Stimulated activated effector memory CD8-positive, alpha-beta T cell treated with anti-CD3 and anti-CD28 coated beads, Interleukin-12 subunit alpha, Interleukin-12 subunit beta, amount 100 ng/mL, for 72 hours (primary cell): ENCODE data around the gene PUS10.
"Not testable (repeated sequence)": the region's sequence is repeated elsewhere in the genome, so short reads cannot be mapped to it uniquely, and the experiment has no call there.

Source experiments
- ATAC-seq: fragments of 150-1000 bp; cut with Tn5 transposase; 2 replicates; pipeline ENCODE4 v1.10.0; 2021
- DNase-seq, 2 donors: peaks; one replicate each; pipeline ENCODE4 v3.0.0; 2021 to 2022; ENCODE audit warnings: low spot score in 2 of 2
- H3K27ac Mint-ChIP-seq: one replicate; pipeline ENCODE4 v1.8.0; 2022; ENCODE audit warnings: mild to moderate bottlenecking, mixed read lengths
- H3K36me3 Mint-ChIP-seq: one replicate; pipeline ENCODE4 v1.8.0; 2022; ENCODE audit warnings: mild to moderate bottlenecking, mixed read lengths
- H3K4me1 Mint-ChIP-seq: one replicate; pipeline ENCODE4 v1.8.0; 2022; ENCODE audit warnings: mixed read lengths
- H3K4me3 Mint-ChIP-seq: one replicate; pipeline ENCODE4 v1.8.0; 2022; ENCODE audit warnings: mild to moderate bottlenecking, mixed read lengths
- H3K9me3 Mint-ChIP-seq: one replicate; pipeline ENCODE4 v1.8.0; 2022; ENCODE audit warnings: mixed read lengths

The PUS10 gene

GRCh38 chr2:61017556-61018317, at the start of gene PUS10, which contains the start of gene PEX13:
PUS10 (minus strand) TSS chr2:61018255; CDS start chr2:61011890, 6,365 bp downstream.
PEX13 (plus strand) TSS chr2:61017720; CDS start chr2:61017760, 40 bp downstream.
- peak within 1 kb of the TSS; percentile 93 for H3K4me3 Mint-ChIP-seq
- no peaks in the 10 kb centered on the region for H3K9me3 Mint-ChIP-seq
- H3K36me3 Mint-ChIP-seq = peaks cover 13% of the 10 kb centered on the region
- DNase-seq (peak in 1 of 2 donors; percentile 49), ATAC-seq (peak; percentile 90)
- H3K27ac Mint-ChIP-seq = peak within 1 kb of the TSS; percentile 93
- peaks cover 22% of the 10 kb centered on the region for H3K4me1 Mint-ChIP-seq

- peaks cover 6% of the 10 kb centered on the region for H3K4me1 Mint-ChIP-seq
- peak; percentile 78 to 90 for DNase-seq
- peak within 1 kb of the TSS; percentile 81 for H3K27ac Mint-ChIP-seq
- H3K4me3 Mint-ChIP-seq = peak within 1 kb of the TSS; percentile 82
- ATAC-seq = peak; percentile 99
- H3K9me3 Mint-ChIP-seq = no peaks in the 10 kb centered on the region
- H3K36me3 Mint-ChIP-seq = peaks cover 11% of the 10 kb centered on the region
Measured at GRCh38 chr2:61065714-61066709, 48.0 kb upstream of the PUS10 start, which contains the start of gene SANBR. SANBR (plus strand) TSS chr2:61065871; CDS start chr2:61070351, 4,480 bp downstream.

- Mint-ChIP-seq H3K4me1 (no peaks in the 10 kb centered on the region), H3K27ac (no peak overlapping the region), H3K36me3 (peaks cover 16% of the 10 kb centered on the region), H3K9me3 (no peaks in the 10 kb centered on the region), H3K4me3 (no peak overlapping the region)
- no peak for DNase-seq
- no peak for ATAC-seq
Measured at GRCh38 chr2:61059382-61059781, 41.3 kb upstream of the PUS10 start.

- Mint-ChIP-seq H3K36me3 (peaks cover 29% of the 10 kb centered on the region), H3K27ac (no peak overlapping the region), H3K4me3 (no peak overlapping the region), H3K4me1 (no peaks in the 10 kb centered on the region), H3K9me3 (no peaks in the 10 kb centered on the region)
- ATAC-seq (no peak), DNase-seq (no peak)
Measured at GRCh38 chr2:61057562-61057961, 39.5 kb upstream of the PUS10 start.

- no peak for DNase-seq
- ATAC-seq = no peak
- H3K36me3 Mint-ChIP-seq = peaks cover 45% of the 10 kb centered on the region
- no peaks in the 10 kb centered on the region for H3K9me3 Mint-ChIP-seq
- H3K4me3 Mint-ChIP-seq = no peak overlapping the region
- no peaks in the 10 kb centered on the region for H3K4me1 Mint-ChIP-seq
- H3K27ac Mint-ChIP-seq = no peak overlapping the region
Measured at GRCh38 chr2:61055557-61055956, 37.5 kb upstream of the PUS10 start.

GRCh38 chr2:61045999-61046398, 27.9 kb upstream of the PUS10 start:
- DNase-seq (no peak), ATAC-seq (no peak)
- Mint-ChIP-seq H3K27ac (no peak overlapping the region), H3K36me3 (peaks cover 69% of the 10 kb centered on the region), H3K4me1 (peaks cover 20% of the 10 kb centered on the region), H3K9me3 (no peaks in the 10 kb centered on the region), H3K4me3 (no peak overlapping the region)

- Mint-ChIP-seq H3K36me3 (peaks cover 61% of the 10 kb centered on the region), H3K4me1 (peaks cover 25% of the 10 kb centered on the region), H3K4me3 (no peak overlapping the region), H3K9me3 (no peaks in the 10 kb centered on the region), H3K27ac (no peak overlapping the region)
- DNase-seq (no peak), ATAC-seq (no peak)
Measured at GRCh38 chr2:61045226-61045625, 27.2 kb upstream of the PUS10 start.

- Mint-ChIP-seq H3K36me3 (peaks cover 55% of the 10 kb centered on the region), H3K4me3 (no peak overlapping the region), H3K4me1 (peaks cover 30% of the 10 kb centered on the region), H3K9me3 (no peaks in the 10 kb centered on the region), H3K27ac (peak overlapping the region; percentile 51)
- ATAC-seq (peak; percentile 85), DNase-seq (no peak)
Measured at GRCh38 chr2:61044636-61045035, 26.6 kb upstream of the PUS10 start.

- Mint-ChIP-seq H3K9me3 (no peaks in the 10 kb centered on the region), H3K4me3 (no peak overlapping the region), H3K4me1 (peaks cover 33% of the 10 kb centered on the region), H3K36me3 (peaks cover 37% of the 10 kb centered on the region), H3K27ac (no peak overlapping the region)
- no peak for ATAC-seq
- no peak for DNase-seq
Measured at GRCh38 chr2:61042807-61043206, 24.8 kb upstream of the PUS10 start.

GRCh38 chr2:61036643-61037042, 18.6 kb upstream of the PUS10 start:
- not testable (repeated sequence) for H3K4me3 Mint-ChIP-seq, ATAC-seq, H3K27ac Mint-ChIP-seq, DNase-seq, H3K9me3 Mint-ChIP-seq
- peaks cover 28% of the 10 kb centered on the region for H3K4me1 Mint-ChIP-seq
- H3K36me3 Mint-ChIP-seq = peaks cover 33% of the 10 kb centered on the region

GRCh38 chr2:61034592-61034991, 16.5 kb upstream of the PUS10 start:
- peaks cover 44% of the 10 kb centered on the region for H3K36me3 Mint-ChIP-seq
- H3K27ac Mint-ChIP-seq, H3K9me3 Mint-ChIP-seq, ATAC-seq, H3K4me3 Mint-ChIP-seq, DNase-seq: not testable (repeated sequence)
- H3K4me1 Mint-ChIP-seq = peaks cover 12% of the 10 kb centered on the region

GRCh38 chr2:61029533-61029932, 11.5 kb upstream of the PUS10 start:
- peaks cover 59% of the 10 kb centered on the region for H3K36me3 Mint-ChIP-seq
- H3K4me3 Mint-ChIP-seq = no peak overlapping the region
- DNase-seq (no peak), ATAC-seq (no peak)
- H3K4me1 Mint-ChIP-seq = no peaks in the 10 kb centered on the region
- H3K27ac Mint-ChIP-seq = no peak overlapping the region
- H3K9me3 Mint-ChIP-seq = no peaks in the 10 kb centered on the region

GRCh38 chr2:61023670-61024069, 5.6 kb upstream of the PUS10 start:
- Mint-ChIP-seq H3K36me3 (peaks cover 40% of the 10 kb centered on the region), H3K9me3 (no peaks in the 10 kb centered on the region), H3K27ac (no peak overlapping the region), H3K4me3 (no peak overlapping the region), H3K4me1 (peaks cover 12% of the 10 kb centered on the region)
- DNase-seq = no peak
- no peak for ATAC-seq

GRCh38 chr2:61021228-61021660, 3.2 kb upstream of the PUS10 start:
- DNase-seq = no peak
- Mint-ChIP-seq H3K9me3 (no peaks in the 10 kb centered on the region), H3K36me3 (peaks cover 21% of the 10 kb centered on the region), H3K4me3 (no peak overlapping the region), H3K27ac (no peak overlapping the region), H3K4me1 (peaks cover 20% of the 10 kb centered on the region)
- ATAC-seq = no peak

- ATAC-seq (no peak), DNase-seq (no peak)
- Mint-ChIP-seq H3K36me3 (peaks cover 11% of the 10 kb centered on the region), H3K4me1 (peaks cover 22% of the 10 kb centered on the region), H3K4me3 (peak overlapping the region; percentile 93), H3K9me3 (no peaks in the 10 kb centered on the region), H3K27ac (no peak overlapping the region)
Measured at GRCh38 chr2:61018798-61019197, 743 bp upstream of the PUS10 start.
